ENCODE measurements around the gene TMBIM4.
A peak's percentile ranks its signal among the peaks of the same experiment; 100 is the strongest.

The TMBIM4 gene
- total RNA-seq: 7.0 to 33.1 (median 14.6) reads per million in 17 experiments

- peak; percentile 87 to 97 (median 95) for DNase-seq
These were observed at the start of gene TMBIM4 for GRCh38 chr12:66169221-66170170. Gene TMBIM4, minus strand, starts transcription at chr12:66169996. Its CDS starts 45 bp downstream, at chr12:66169951.

- peak in 2 of 4 experiments; percentile 67 to 68 for DNase-seq
These were observed 47.6 kb upstream of the TMBIM4 start for GRCh38 chr12:66217342-66217917.

GRCh38 chr12:66213011-66213410 lies 43.2 kb upstream of the TMBIM4 start:
- DNase-seq: peak in 2 of 4 experiments; percentile 19 to 21

- peak in 1 of 4 experiments; percentile 30 for DNase-seq
These were observed 41.8 kb upstream of the TMBIM4 start for GRCh38 chr12:66211573-66211972.

GRCh38 chr12:66210840-66211239 lies 41.0 kb upstream of the TMBIM4 start:
- DNase-seq: peak; percentile 10 to 79 (median 46)

- no peak for DNase-seq
These were observed 36.3 kb upstream of the TMBIM4 start for GRCh38 chr12:66206141-66206540.

GRCh38 chr12:66203820-66204219 lies 34.0 kb upstream of the TMBIM4 start:
- DNase-seq: no peak

- DNase-seq: no peak
These were observed 30.2 kb upstream of the TMBIM4 start for GRCh38 chr12:66199831-66200509.

- DNase-seq: no peak
These were observed 29.3 kb upstream of the TMBIM4 start for GRCh38 chr12:66199141-66199540.

- no peak for DNase-seq
These were observed 27.7 kb upstream of the TMBIM4 start for GRCh38 chr12:66197495-66197921.

GRCh38 chr12:66196806-66197205 lies 27.0 kb upstream of the TMBIM4 start:
- DNase-seq: peak in 3 of 4 experiments; percentile 18 to 71 (median 63)

GRCh38 chr12:66195242-66195641 lies 25.4 kb upstream of the TMBIM4 start:
- no peak for DNase-seq

GRCh38 chr12:66194122-66194521 lies 24.3 kb upstream of the TMBIM4 start:
- DNase-seq: peak in 3 of 4 experiments; percentile 17 to 42 (median 20)

GRCh38 chr12:66191547-66192126 lies 21.8 kb upstream of the TMBIM4 start:
- DNase-seq: no peak

- peak in 3 of 4 experiments; percentile 14 to 65 (median 57) for DNase-seq
These were observed 20.9 kb upstream of the TMBIM4 start for GRCh38 chr12:66190519-66191370.

GRCh38 chr12:66189889-66190288 lies 20.1 kb upstream of the TMBIM4 start:
- no peak for DNase-seq

GRCh38 chr12:66189486-66189843 lies 19.7 kb upstream of the TMBIM4 start:
- DNase-seq: peak in 2 of 4 experiments; percentile 17 to 28

GRCh38 chr12:66188584-66189485 lies 19.0 kb upstream of the TMBIM4 start, which contains the start of gene IRAK3:
Gene IRAK3, plus strand, starts transcription at chr12:66189214. Its CDS starts 86 bp downstream, at chr12:66189300.
- peak; percentile 80 to 93 (median 90) for DNase-seq

- DNase-seq: peak; percentile 61 to 91 (median 80)
These were observed 18.0 kb upstream of the TMBIM4 start for GRCh38 chr12:66187821-66188220.

- DNase-seq: peak; percentile 8 to 58 (median 39)
These were observed 17.2 kb upstream of the TMBIM4 start for GRCh38 chr12:66187036-66187435.

All from suppressor macrophage (primary cell).